Upper lobe of left lung (tissue), 6 donors: Measurements from ENCODE around the gene ROMO1. TPM values are rescaled to one million over a fixed set of nuclear protein-coding genes. Genes with fewer than 3 reads are reported as not detected.
"Not testable (repeated sequence)": the region's sequence is repeated elsewhere in the genome, so short reads cannot be mapped to it uniquely, and the experiment has no call there.

Experiments used
- ATAC-seq, 2 donors: fragments of 200-7000 bp; cut with Tn5 transposase; one replicate each; pipeline ENCODE4 v1.9.1; 2022; ENCODE audit warnings: mild to moderate bottlenecking in 2 of 2, moderate library complexity in 2 of 2; ENCODE audit not compliant: low FRiP score in 2 of 2
- DNase-seq, 2 donors: peaks; one replicate each; pipeline ENCODE4 v3.0.0-alpha.2; 2019 to 2020
- H3K27ac ChIP-seq, 4 donors: fragments of 200-600 bp; sonication (generic); one replicate each; pipeline ENCODE4 v1.5.1; 2016 to 2019
- H3K27me3 ChIP-seq, 4 donors: fragments of 200-600 bp; sonication (generic); one replicate each; pipeline ENCODE4 v1.5.1; 2017 to 2019
- H3K36me3 ChIP-seq, 4 donors: fragments of 200-600 bp; sonication (generic); one replicate each; pipeline ENCODE4 v1.5.1; 2016 to 2019
- H3K4me1 ChIP-seq, 4 donors: fragments of 200-600 bp; sonication (generic); one replicate each; pipeline ENCODE4 v1.5.1; 2018 to 2019
- H3K4me3 ChIP-seq, 4 donors: fragments of 200-600 bp; sonication (generic); one replicate each; pipeline ENCODE4 v1.5.1; 2017 to 2019; ENCODE audit warnings: mild to moderate bottlenecking in 2 of 4, moderate library complexity in 1 of 4
- H3K9me3 ChIP-seq, 4 donors: fragments of 200-600 bp; sonication (generic); one replicate each; pipeline ENCODE4 v1.5.1; 2018 to 2019
- CTCF ChIP-seq, 6 experiments: fragments of 450-650 bp in 4 of 6; fragments of 200-600 bp in 2 of 6; sonication (generic) in 2 of 6; IDR thresholded peaks; one replicate each; pipeline ENCODE4 v1.5.1; 2016 to 2019; ENCODE audit warnings: antibody characterized with exemption in 6 of 6
- EP300 ChIP-seq, 4 donors: sonication (generic); formaldehyde crosslinking; IDR thresholded peaks; one replicate each; pipeline ENCODE4 v1.5.1; 2017; ENCODE audit warnings: antibody characterized with exemption in 4 of 4, control low read depth in 2 of 4
- POLR2A ChIP-seq, 4 donors: fragments of 450-650 bp; IDR thresholded peaks; one replicate each; pipeline ENCODE4 v1.5.1; 2016 to 2017; ENCODE audit warnings: antibody characterized with exemption in 4 of 4, mild to moderate bottlenecking in 2 of 4
- POLR2AphosphoS5 ChIP-seq, 2 donors: sonication (generic); formaldehyde crosslinking; IDR thresholded peaks; one replicate each; pipeline ENCODE4 v1.5.1; 2017; ENCODE audit warnings: antibody characterized with exemption in 2 of 2
- WGBS, 2 donors: methylation state at CpG; one replicate each; pipeline ENCODE4 v1.1.5; 2017 to 2018; 5-methylcytosine and 5-hydroxymethylcytosine counted together
- total RNA-seq, 6 donors: library from RNA; depleted of rRNA in 4 of 6; stranded (reverse); fragments of >200 nt in 4 of 6; gene quantifications; one replicate each; pipeline versions ENCODE4 v1.1.0 to v1.2.1, GENCODE V29; 2016 to 2021
- donor health status: DM: no; HTN: no; CAD: no; lungs with moderate emphysema.
- donor health status: DM: no; HTN: yes; CAD: no; lungs with severe emphysema.

The ROMO1 gene
- total RNA-seq, 6 donors from 2014 or later: 105 to 213 (median 134) TPM

- peaks cover 13 to 32% (median 14%) of the 10 kb centered on the region in 4 donors for H3K4me1 ChIP-seq
- no peak overlapping the region for H3K4me3 ChIP-seq
- WGBS, 2 donors: 64 to 74% methylated on average over 4 of the region's 4 CpGs
- ATAC-seq (no peak), DNase-seq (no peak)
- H3K36me3 ChIP-seq: peaks cover 41 to 72% (median 55%) of the 10 kb centered on the region in 4 donors
- TF ChIP-seq EP300 (IDR thresholded peaks at IDR 0.05) (no peak), POLR2AphosphoS5 (IDR thresholded peaks at IDR 0.05) (no peak), CTCF (IDR thresholded peaks at IDR 0.05) (no peak), POLR2A (IDR thresholded peaks at IDR 0.05) (no peak)
- no peak overlapping the region for H3K27ac ChIP-seq
- H3K9me3 ChIP-seq: no peaks in the 10 kb centered on the region
- no peaks in the 10 kb centered on the region for H3K27me3 ChIP-seq
Observed at GRCh38 chr20:35702824-35703695, 3.9 kb downstream of the ROMO1 start.

- H3K27me3 ChIP-seq: no peaks in the 10 kb centered on the region
- H3K4me3 ChIP-seq: no peak overlapping the region
- 89 to 94% methylated on average over 5 of the region's 5 CpGs for WGBS, 2 donors
- DNase-seq (no peak), ATAC-seq (no peak)
- peaks cover 47 to 88% (median 64%) of the 10 kb centered on the region in 4 donors for H3K36me3 ChIP-seq
- no peaks in the 10 kb centered on the region for H3K9me3 ChIP-seq
- peaks cover 9 to 31% (median 12%) of the 10 kb centered on the region in 4 donors for H3K4me1 ChIP-seq
- TF ChIP-seq CTCF (IDR thresholded peaks at IDR 0.05) (no peak), EP300 (IDR thresholded peaks at IDR 0.05) (no peak), POLR2AphosphoS5 (IDR thresholded peaks at IDR 0.05) (no peak), POLR2A (IDR thresholded peaks at IDR 0.05) (no peak)
- no peak overlapping the region for H3K27ac ChIP-seq
Observed at GRCh38 chr20:35704514-35705261, 5.5 kb downstream of the ROMO1 start.

- not testable (repeated sequence) for H3K27ac ChIP-seq, DNase-seq, ATAC-seq, H3K27me3 ChIP-seq, H3K4me3 ChIP-seq, H3K9me3 ChIP-seq
- Histone ChIP-seq H3K36me3 (peaks cover 55 to 98% (median 66%) of the 10 kb centered on the region in 4 donors), H3K4me1 (peaks cover 0 to 20% (median 9%) of the 10 kb centered on the region in 4 donors)
- WGBS, 2 donors: 92 to 93% methylated on average over 11 of the region's 11 CpGs
Observed at GRCh38 chr20:35705894-35706293, 6.7 kb downstream of the ROMO1 start.

- H3K36me3 ChIP-seq: peaks cover 58 to 100% (median 66%) of the 10 kb centered on the region in 4 donors
- not testable (repeated sequence) for H3K4me3 ChIP-seq, H3K27ac ChIP-seq, H3K27me3 ChIP-seq, DNase-seq, ATAC-seq, H3K9me3 ChIP-seq
- WGBS, 2 donors: 93 to 94% methylated on average over 15 to 17 of the region's 17 CpGs
- H3K4me1 ChIP-seq: peaks cover 0 to 21% (median 12%) of the 10 kb centered on the region in 4 donors
Observed at GRCh38 chr20:35706591-35707529, 7.7 kb downstream of the ROMO1 start.

- H3K4me3 ChIP-seq: no peak overlapping the region
- H3K27ac ChIP-seq: no peak overlapping the region
- H3K9me3 ChIP-seq: no peaks in the 10 kb centered on the region
- H3K36me3 ChIP-seq: peaks cover 59 to 99% (median 66%) of the 10 kb centered on the region in 4 donors
- WGBS, 2 donors: 58 to 62% methylated on average over 1 of the region's 1 CpG
- no peaks in the 10 kb centered on the region for H3K27me3 ChIP-seq
- TF ChIP-seq EP300 (IDR thresholded peaks at IDR 0.05): no peak
- no peak for TF ChIP-seq POLR2A (IDR thresholded peaks at IDR 0.05)
- TF ChIP-seq CTCF (IDR thresholded peaks at IDR 0.05): no peak
- TF ChIP-seq POLR2AphosphoS5 (IDR thresholded peaks at IDR 0.05): no peak
- no peak for ATAC-seq
- peaks cover 0 to 18% (median 12%) of the 10 kb centered on the region in 4 donors for H3K4me1 ChIP-seq
- no peak for DNase-seq
Observed at GRCh38 chr20:35708502-35708901, 9.3 kb downstream of the ROMO1 start.
